GM19035 (cell line): Measurements from ENCODE around the gene ZNF488.

ENCODE experiments used
- ATAC-seq: cut with Tn5 transposase; IDR thresholded peaks from one replicate; pipeline ENCODE4 v1.9.1; 2021; ENCODE audit not compliant: unreplicated experiment

Gene ZNF488

GRCh38 chr10:47350671-47351640 lies 33.1 kb downstream of the ZNF488 start:
- no peak for ATAC-seq

GRCh38 chr10:47349941-47350371 lies 34.1 kb downstream of the ZNF488 start:
- no peak for ATAC-seq

GRCh38 chr10:47349516-47349915 lies 34.6 kb downstream of the ZNF488 start:
- no peak for ATAC-seq

- no peak for ATAC-seq
Observed at GRCh38 chr10:47348661-47349470, 35.2 kb downstream of the ZNF488 start.

GRCh38 chr10:47348138-47348651 lies 35.9 kb downstream of the ZNF488 start, which contains the start of gene RBP3:
RBP3 (plus strand) TSS chr10:47348363; CDS start chr10:47348485, 122 bp downstream.
- ATAC-seq: no peak

GRCh38 chr10:47347303-47347675 lies 36.8 kb downstream of the ZNF488 start:
- ATAC-seq: no peak

GRCh38 chr10:47346581-47347302 lies 37.4 kb downstream of the ZNF488 start:
- no peak for ATAC-seq

GRCh38 chr10:47344996-47345870 lies 38.9 kb downstream of the ZNF488 start:
- no peak for ATAC-seq

GRCh38 chr10:47340608-47341170 lies 43.4 kb downstream of the ZNF488 start:
- ATAC-seq: no peak

- ATAC-seq: no peak
Observed at GRCh38 chr10:47339759-47340607, 44.1 kb downstream of the ZNF488 start.

GRCh38 chr10:47339186-47339735 lies 44.8 kb downstream of the ZNF488 start:
- no peak for ATAC-seq

GRCh38 chr10:47337310-47337709 lies 46.8 kb downstream of the ZNF488 start:
- no peak for ATAC-seq

- ATAC-seq: no peak
Observed at GRCh38 chr10:47336387-47337134, 47.5 kb downstream of the ZNF488 start.

- ATAC-seq: no peak
Observed at GRCh38 chr10:47335906-47336305, 48.2 kb downstream of the ZNF488 start.

- ATAC-seq: no peak
Observed at GRCh38 chr10:47334466-47335295, 49.4 kb downstream of the ZNF488 start.

- no peak for ATAC-seq
Observed at GRCh38 chr10:47333532-47333931, 50.6 kb downstream of the ZNF488 start.

GRCh38 chr10:47332946-47333345 lies 51.1 kb downstream of the ZNF488 start:
- no peak for ATAC-seq
